Liver (tissue), 9 donors: ENCODE measurements around the gene GRM3. TPM values are rescaled to one million over a fixed set of nuclear protein-coding genes. Genes with fewer than 3 reads are reported as not detected.

ENCODE experiments used
- DNase-seq: peaks from one replicate; pipeline ENCODE4 v3.0.0-alpha.2; 2017; ENCODE audit warnings: low spot score
- H3K27ac ChIP-seq, 2 donors: one replicate each; pipeline ENCODE4 v1.7.0; 2013; ENCODE audit warnings: inconsistent platforms in 2 of 2, low read length in 2 of 2, control low read depth in 1 of 2, low read depth in 1 of 2, mild to moderate bottlenecking in 1 of 2
- H3K27me3 ChIP-seq, 4 donors: one replicate each; pipeline versions ENCODE4 v1.6.1 to v1.7.0; 2013; ENCODE audit warnings: low read length in 3 of 4, inconsistent platforms in 1 of 4, mild to moderate bottlenecking in 1 of 4, moderate library complexity in 1 of 4; ENCODE audit not compliant: control insufficient read depth in 4 of 4, insufficient read depth in 4 of 4
- H3K36me3 ChIP-seq, 4 donors: one replicate each; pipeline versions ENCODE4 v1.6.1 to v1.7.0; 2013; ENCODE audit warnings: low read length in 3 of 4, mild to moderate bottlenecking in 3 of 4, low read depth in 1 of 4, moderate library complexity in 1 of 4; ENCODE audit not compliant: control insufficient read depth in 4 of 4, insufficient read depth in 3 of 4
- H3K4me1 ChIP-seq, 4 donors: one replicate each; pipeline versions ENCODE4 v1.6.1 to v1.7.0; 2013; ENCODE audit warnings: low read length in 3 of 4, mild to moderate bottlenecking in 3 of 4, moderate library complexity in 1 of 4; ENCODE audit not compliant: control insufficient read depth in 4 of 4, insufficient read depth in 4 of 4
- H3K4me3 ChIP-seq, 3 donors: one replicate each; pipeline versions ENCODE4 v1.6.1 to v1.7.0; 2013; ENCODE audit warnings: low read length in 3 of 3, control low read depth in 1 of 3, low read depth in 1 of 3, mild to moderate bottlenecking in 1 of 3
- H3K9ac ChIP-seq, 2 donors: one replicate each; pipeline ENCODE4 v1.7.0; 2013; ENCODE audit warnings: low read length in 2 of 2, mild to moderate bottlenecking in 2 of 2, moderate library complexity in 2 of 2, control low read depth in 1 of 2, low read depth in 1 of 2
- H3K9me3 ChIP-seq, 4 donors: one replicate each; pipeline versions ENCODE4 v1.6.1 to v1.7.0; 2013; ENCODE audit warnings: low read length in 3 of 4; ENCODE audit not compliant: control insufficient read depth in 4 of 4
- ATF3 ChIP-seq: IDR thresholded peaks from 2 replicates; pipeline ENCODE4 v1.6.1; 2016; ENCODE audit warnings: antibody characterized with exemption
- EGR1 ChIP-seq, 2 donors: IDR thresholded peaks; 2 replicates each; pipeline ENCODE4 v1.6.1; 2016 to 2018; ENCODE audit warnings: antibody characterized with exemption in 2 of 2, low read depth in 2 of 2
- FOXA1 ChIP-seq: IDR thresholded peaks from 2 replicates; pipeline ENCODE4 v1.6.1; 2016; ENCODE audit warnings: antibody characterized with exemption
- FOXA2 ChIP-seq: IDR thresholded peaks from 2 replicates; pipeline ENCODE4 v1.6.1; 2016; ENCODE audit warnings: antibody characterized with exemption
- GABPA ChIP-seq, 2 donors: IDR thresholded peaks in 1 of 2; conservative IDR thresholded peaks in 1 of 2; 2 replicates each; pipeline ENCODE4 v1.6.1; 2016; ENCODE audit warnings: antibody characterized with exemption in 2 of 2, mild to moderate bottlenecking in 1 of 2, moderate library complexity in 1 of 2
- HNF4A ChIP-seq, 2 donors: conservative IDR thresholded peaks; 2 replicates each; pipeline ENCODE4 v1.6.1; 2016; ENCODE audit warnings: antibody characterized with exemption in 2 of 2, mild to moderate bottlenecking in 2 of 2
- HNF4G ChIP-seq: IDR thresholded peaks from 2 replicates; pipeline ENCODE4 v1.6.1; 2016; ENCODE audit warnings: antibody characterized with exemption
- JUND ChIP-seq, 2 donors: IDR thresholded peaks; 2 replicates each; pipeline ENCODE4 v1.6.1; 2016; ENCODE audit warnings: antibody characterized with exemption in 2 of 2
- MAX ChIP-seq: IDR thresholded peaks from 2 replicates; pipeline ENCODE4 v1.6.1; 2016; ENCODE audit warnings: antibody characterized with exemption
- NR2F2 ChIP-seq: IDR thresholded peaks from 2 replicates; pipeline ENCODE4 v1.6.1; 2016; ENCODE audit warnings: antibody characterized with exemption
- RAD21 ChIP-seq, 2 donors: IDR thresholded peaks; 2 replicates each; pipeline ENCODE4 v1.6.1; 2016; ENCODE audit warnings: antibody characterized with exemption in 2 of 2, mild to moderate bottlenecking in 2 of 2
- RXRA ChIP-seq, 2 donors: IDR thresholded peaks; 2 replicates each; pipeline ENCODE4 v1.6.1; 2017 to 2018; ENCODE audit warnings: antibody characterized with exemption in 2 of 2, mild to moderate bottlenecking in 1 of 2
- SP1 ChIP-seq: IDR thresholded peaks from 2 replicates; pipeline ENCODE4 v1.6.1; 2018; ENCODE audit warnings: antibody characterized with exemption, mild to moderate bottlenecking
- TAF1 ChIP-seq: conservative IDR thresholded peaks from 2 replicates; pipeline ENCODE4 v1.6.1; 2016; ENCODE audit warnings: antibody characterized with exemption, mild to moderate bottlenecking
- YY1 ChIP-seq: IDR thresholded peaks from 2 replicates; pipeline ENCODE4 v1.6.1; 2016; ENCODE audit warnings: antibody characterized with exemption, mild to moderate bottlenecking
- WGBS: extraction: QIAGEN DNeasy Blood & Tissue Kit; methylation state at CpG from one replicate; pipeline ENCODE4 v1.1.7; 2013; 5-methylcytosine and 5-hydroxymethylcytosine counted together
- polyA plus RNA-seq, 2 donors: library from polyadenylated mRNA; stranded (reverse) in 1 of 2; unstranded in 1 of 2; fragments of 200-250 nt in 1 of 2; fragments of >200 nt in 1 of 2; fragmentation: Nextera tagmentation in 1 of 2; extraction: Ambion mirVana in 1 of 2; gene quantifications; one replicate each; pipeline versions ENCODE4 v1.2.1 to v1.2.3, GENCODE V29; 2013 to 2015
- total RNA-seq, 2 donors: library from RNA; depleted of rRNA; stranded (reverse); fragments of >200 nt; gene quantifications; one replicate each; pipeline ENCODE4 v1.2.3, GENCODE V29; 2014
- TF ChIP-seq, protein P1 (sequence below): IDR thresholded peaks from 2 replicates; pipeline ENCODE4 v1.6.1; 2016; ENCODE audit warnings: antibody characterized with exemption
- TF ChIP-seq, protein P2 (sequence below): fragments of 150-350 bp; IDR thresholded peaks from 2 replicates; pipeline ENCODE4 v1.5.1; 2017; ENCODE audit warnings: improper control_type of control experiment, low read depth, low read length; ENCODE audit not compliant: missing input control
- TF ChIP-seq, protein P3 (sequence below): IDR thresholded peaks from 2 replicates; pipeline ENCODE4 v1.6.1; 2016; ENCODE audit warnings: antibody characterized with exemption, mild to moderate bottlenecking
- donor health status: healthy.
- donor health status: healthy.
- donor health status: healthy.
- donor health status: healthy.
- donor health status: healthy.

The GRM3 gene
- total and polyA plus RNA-seq, 4 donors: 0.08 to 0.09 TPM; not detected in 2

GRCh38 chr7:86598721-86599120, 45.0 kb upstream of the GRM3 start:
- TF ChIP-seq, protein P1, sequence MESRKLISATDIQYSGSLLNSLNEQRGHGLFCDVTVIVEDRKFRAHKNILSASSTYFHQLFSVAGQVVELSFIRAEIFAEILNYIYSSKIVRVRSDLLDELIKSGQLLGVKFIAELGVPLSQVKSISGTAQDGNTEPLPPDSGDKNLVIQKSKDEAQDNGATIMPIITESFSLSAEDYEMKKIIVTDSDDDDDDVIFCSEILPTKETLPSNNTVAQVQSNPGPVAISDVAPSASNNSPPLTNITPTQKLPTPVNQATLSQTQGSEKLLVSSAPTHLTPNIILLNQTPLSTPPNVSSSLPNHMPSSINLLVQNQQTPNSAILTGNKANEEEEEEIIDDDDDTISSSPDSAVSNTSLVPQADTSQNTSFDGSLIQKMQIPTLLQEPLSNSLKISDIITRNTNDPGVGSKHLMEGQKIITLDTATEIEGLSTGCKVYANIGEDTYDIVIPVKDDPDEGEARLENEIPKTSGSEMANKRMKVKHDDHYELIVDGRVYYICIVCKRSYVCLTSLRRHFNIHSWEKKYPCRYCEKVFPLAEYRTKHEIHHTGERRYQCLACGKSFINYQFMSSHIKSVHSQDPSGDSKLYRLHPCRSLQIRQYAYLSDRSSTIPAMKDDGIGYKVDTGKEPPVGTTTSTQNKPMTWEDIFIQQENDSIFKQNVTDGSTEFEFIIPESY: no peak
- TF ChIP-seq HNF4A (conservative IDR thresholded peaks at IDR 0.05) (no peak), JUND (IDR thresholded peaks at IDR 0.05) (no peak), RXRA (IDR thresholded peaks at IDR 0.05) (no peak), FOXA1 (no peak), GABPA (IDR thresholded peaks at IDR 0.05 in 1 of 2, conservative IDR thresholded peaks at IDR 0.05 in 1 of 2) (no peak), ATF3 (no peak), RAD21 (IDR thresholded peaks at IDR 0.05) (no peak), YY1 (no peak)
- Histone ChIP-seq H3K27me3 (no peaks in the 10 kb centered on the region), H3K27ac (no peak overlapping the region), H3K9me3 (no peaks in the 10 kb centered on the region), H3K4me1 (no peaks in the 10 kb centered on the region), H3K4me3 (no peak overlapping the region), H3K9ac (no peak overlapping the region), H3K36me3 (no peaks in the 10 kb centered on the region)
- DNase-seq: no peak
- 89% methylated on average over 9 of the region's 9 CpGs for WGBS

DNA sequence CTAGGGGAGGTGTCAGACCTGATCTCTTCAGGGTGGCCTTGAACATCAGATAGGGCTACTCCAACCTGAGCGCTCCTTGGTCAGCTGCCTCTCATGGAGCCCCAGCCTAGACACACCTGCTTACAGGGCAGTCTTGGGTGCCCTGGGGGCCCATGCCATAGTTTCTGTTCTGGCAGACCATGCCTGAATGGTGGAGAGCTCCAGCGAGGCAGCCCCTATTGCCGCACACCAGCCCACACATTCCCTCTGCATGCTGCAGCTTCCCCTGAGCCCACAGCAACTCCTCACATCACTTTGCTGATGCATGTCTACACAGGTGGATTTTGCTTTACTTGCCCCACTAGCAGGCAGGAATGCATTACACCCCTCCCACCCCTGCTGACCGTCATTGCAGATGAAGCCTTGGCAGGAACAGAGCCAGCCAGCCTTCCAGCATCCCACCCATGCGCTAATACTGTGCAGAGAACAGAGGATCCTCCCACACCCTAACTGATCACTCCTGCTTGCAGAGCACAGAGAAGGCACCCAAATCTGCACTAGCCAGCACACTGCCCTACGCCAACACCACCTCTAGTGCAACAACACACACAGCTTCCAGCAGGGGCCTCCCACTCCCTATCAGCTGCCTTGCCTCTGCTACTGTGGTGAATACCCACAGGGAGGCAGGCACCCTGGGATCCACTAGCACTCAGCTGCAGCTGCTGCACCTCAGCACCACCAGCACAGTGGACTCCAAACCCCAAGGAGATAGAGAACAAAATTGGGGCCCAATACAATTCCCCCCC, 43.0 kb upstream of the GRM3 start:
- TF ChIP-seq RXRA (IDR thresholded peaks at IDR 0.05) (no peak), GABPA (IDR thresholded peaks at IDR 0.05 in 1 of 2, conservative IDR thresholded peaks at IDR 0.05 in 1 of 2) (no peak), FOXA2 (no peak), HNF4A (conservative IDR thresholded peaks at IDR 0.05) (no peak), NR2F2 (no peak), YY1 (no peak), SP1 (no peak), EGR1 (IDR thresholded peaks at IDR 0.05; ENCODE audit: low read depth in 2 of 2) (no peak), JUND (IDR thresholded peaks at IDR 0.05) (no peak), HNF4G (no peak), RAD21 (IDR thresholded peaks at IDR 0.05) (no peak), TAF1 (no peak), MAX (no peak), FOXA1 (no peak), ATF3 (no peak)
- TF ChIP-seq, protein P1: no peak
- TF ChIP-seq, protein P2, sequence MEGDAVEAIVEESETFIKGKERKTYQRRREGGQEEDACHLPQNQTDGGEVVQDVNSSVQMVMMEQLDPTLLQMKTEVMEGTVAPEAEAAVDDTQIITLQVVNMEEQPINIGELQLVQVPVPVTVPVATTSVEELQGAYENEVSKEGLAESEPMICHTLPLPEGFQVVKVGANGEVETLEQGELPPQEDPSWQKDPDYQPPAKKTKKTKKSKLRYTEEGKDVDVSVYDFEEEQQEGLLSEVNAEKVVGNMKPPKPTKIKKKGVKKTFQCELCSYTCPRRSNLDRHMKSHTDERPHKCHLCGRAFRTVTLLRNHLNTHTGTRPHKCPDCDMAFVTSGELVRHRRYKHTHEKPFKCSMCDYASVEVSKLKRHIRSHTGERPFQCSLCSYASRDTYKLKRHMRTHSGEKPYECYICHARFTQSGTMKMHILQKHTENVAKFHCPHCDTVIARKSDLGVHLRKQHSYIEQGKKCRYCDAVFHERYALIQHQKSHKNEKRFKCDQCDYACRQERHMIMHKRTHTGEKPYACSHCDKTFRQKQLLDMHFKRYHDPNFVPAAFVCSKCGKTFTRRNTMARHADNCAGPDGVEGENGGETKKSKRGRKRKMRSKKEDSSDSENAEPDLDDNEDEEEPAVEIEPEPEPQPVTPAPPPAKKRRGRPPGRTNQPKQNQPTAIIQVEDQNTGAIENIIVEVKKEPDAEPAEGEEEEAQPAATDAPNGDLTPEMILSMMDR: no peak
- TF ChIP-seq, protein P3, sequence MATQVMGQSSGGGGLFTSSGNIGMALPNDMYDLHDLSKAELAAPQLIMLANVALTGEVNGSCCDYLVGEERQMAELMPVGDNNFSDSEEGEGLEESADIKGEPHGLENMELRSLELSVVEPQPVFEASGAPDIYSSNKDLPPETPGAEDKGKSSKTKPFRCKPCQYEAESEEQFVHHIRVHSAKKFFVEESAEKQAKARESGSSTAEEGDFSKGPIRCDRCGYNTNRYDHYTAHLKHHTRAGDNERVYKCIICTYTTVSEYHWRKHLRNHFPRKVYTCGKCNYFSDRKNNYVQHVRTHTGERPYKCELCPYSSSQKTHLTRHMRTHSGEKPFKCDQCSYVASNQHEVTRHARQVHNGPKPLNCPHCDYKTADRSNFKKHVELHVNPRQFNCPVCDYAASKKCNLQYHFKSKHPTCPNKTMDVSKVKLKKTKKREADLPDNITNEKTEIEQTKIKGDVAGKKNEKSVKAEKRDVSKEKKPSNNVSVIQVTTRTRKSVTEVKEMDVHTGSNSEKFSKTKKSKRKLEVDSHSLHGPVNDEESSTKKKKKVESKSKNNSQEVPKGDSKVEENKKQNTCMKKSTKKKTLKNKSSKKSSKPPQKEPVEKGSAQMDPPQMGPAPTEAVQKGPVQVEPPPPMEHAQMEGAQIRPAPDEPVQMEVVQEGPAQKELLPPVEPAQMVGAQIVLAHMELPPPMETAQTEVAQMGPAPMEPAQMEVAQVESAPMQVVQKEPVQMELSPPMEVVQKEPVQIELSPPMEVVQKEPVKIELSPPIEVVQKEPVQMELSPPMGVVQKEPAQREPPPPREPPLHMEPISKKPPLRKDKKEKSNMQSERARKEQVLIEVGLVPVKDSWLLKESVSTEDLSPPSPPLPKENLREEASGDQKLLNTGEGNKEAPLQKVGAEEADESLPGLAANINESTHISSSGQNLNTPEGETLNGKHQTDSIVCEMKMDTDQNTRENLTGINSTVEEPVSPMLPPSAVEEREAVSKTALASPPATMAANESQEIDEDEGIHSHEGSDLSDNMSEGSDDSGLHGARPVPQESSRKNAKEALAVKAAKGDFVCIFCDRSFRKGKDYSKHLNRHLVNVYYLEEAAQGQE: no peak
- Histone ChIP-seq H3K9ac (no peak overlapping the region), H3K27ac (no peak overlapping the region), H3K9me3 (no peaks in the 10 kb centered on the region), H3K27me3 (no peaks in the 10 kb centered on the region), H3K4me3 (no peak overlapping the region), H3K4me1 (no peaks in the 10 kb centered on the region), H3K36me3 (no peaks in the 10 kb centered on the region)
- 79% methylated on average over 6 of the region's 6 CpGs for WGBS
- DNase-seq: no peak
